Nucleus accumbens (tissue), 56 donors: ENCODE data around the gene ANGPTL8.

ENCODE experiments used
- DNase-seq, 56 donors: peaks; one replicate each; lab custom pipeline; 2025; lab: John Stamatoyannopoulos, UW

Gene ANGPTL8, protein sequence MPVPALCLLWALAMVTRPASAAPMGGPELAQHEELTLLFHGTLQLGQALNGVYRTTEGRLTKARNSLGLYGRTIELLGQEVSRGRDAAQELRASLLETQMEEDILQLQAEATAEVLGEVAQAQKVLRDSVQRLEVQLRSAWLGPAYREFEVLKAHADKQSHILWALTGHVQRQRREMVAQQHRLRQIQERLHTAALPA

GRCh38 chr19:11239377-11240000 lies at the start of gene ANGPTL8:
TSS of gene ANGPTL8 (plus strand) at chr19:11239619. CDS start at chr19:11239638, 19 bp downstream.
- no peak for DNase-seq

GRCh38 chr19:11190501-11190900 lies 48.9 kb upstream of the ANGPTL8 start:
- no peak for DNase-seq

- DNase-seq: peak in 1 of 56 donors; percentile 3
These were observed 48.1 kb upstream of the ANGPTL8 start for GRCh38 chr19:11191273-11191755.

DNA sequence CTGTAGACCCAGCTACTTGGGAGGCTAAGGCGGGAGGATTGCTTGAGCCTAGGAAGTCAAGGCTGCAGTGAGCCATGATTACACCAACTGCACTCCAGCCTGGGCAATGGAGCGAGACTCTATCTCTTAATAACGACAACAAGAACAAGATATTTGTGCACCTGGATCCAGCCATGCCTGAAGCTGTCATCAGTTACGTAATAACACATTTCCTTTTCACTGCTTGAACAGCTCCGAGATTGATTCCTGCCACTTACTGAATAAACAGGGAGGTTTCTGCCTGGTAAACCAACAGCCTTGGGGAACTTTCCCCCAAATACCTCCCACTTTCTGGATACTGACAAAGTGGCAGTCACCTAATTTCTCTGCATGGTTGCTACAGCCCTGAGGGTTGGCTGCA lies 47.5 kb upstream of the ANGPTL8 start:
- DNase-seq: no peak

DNA sequence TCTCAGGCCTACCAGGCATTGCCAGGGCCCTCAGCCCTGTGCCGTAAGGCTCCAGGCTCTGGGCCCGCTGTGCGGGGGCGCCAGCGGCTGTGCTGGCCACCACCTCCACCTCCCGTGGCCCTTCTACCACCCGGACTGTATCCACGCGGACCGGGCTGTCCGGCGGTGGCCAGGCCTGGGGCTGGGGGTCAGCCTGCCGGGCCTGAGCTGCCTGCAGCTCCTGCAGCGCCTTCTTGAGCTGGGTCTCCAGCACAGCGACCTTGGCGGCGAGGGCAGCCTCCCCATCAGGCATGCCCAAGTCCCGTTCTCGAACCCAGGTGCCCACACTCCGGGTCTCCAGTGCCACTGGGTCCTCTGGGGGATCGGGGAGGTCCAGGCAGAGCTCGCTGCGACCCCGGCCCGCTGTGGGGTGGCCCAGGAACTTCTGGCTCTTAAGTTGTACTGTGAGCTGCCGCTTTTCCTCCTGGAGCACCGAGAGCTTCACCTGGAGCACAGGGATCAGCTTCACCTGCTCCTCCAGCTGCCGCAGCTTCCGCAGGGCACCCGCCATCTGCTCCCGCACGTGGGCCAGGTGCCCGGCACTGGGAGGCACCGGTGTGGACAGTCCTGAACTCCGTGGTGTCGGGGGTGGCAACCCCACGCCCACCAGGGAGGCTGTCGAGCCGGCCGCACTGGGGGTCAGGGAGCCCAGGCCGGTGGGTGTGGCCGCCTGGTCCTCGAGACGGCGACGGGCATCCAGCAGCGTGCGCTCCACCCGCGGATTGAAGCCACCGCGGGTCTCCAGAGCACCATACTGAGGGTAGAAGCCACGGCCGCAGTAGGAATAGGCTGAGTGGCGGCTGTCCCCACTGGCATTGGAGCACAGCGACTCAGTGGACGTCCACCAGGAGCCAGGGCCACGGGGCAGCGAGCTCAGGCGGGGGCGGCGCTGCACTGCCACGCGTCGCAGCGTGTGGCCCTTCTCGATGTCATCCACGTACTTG lies 46.2 kb upstream of the ANGPTL8 start:
- no peak for DNase-seq

GRCh38 chr19:11194173-11194572 lies 45.2 kb upstream of the ANGPTL8 start:
- DNase-seq: no peak

DNA sequence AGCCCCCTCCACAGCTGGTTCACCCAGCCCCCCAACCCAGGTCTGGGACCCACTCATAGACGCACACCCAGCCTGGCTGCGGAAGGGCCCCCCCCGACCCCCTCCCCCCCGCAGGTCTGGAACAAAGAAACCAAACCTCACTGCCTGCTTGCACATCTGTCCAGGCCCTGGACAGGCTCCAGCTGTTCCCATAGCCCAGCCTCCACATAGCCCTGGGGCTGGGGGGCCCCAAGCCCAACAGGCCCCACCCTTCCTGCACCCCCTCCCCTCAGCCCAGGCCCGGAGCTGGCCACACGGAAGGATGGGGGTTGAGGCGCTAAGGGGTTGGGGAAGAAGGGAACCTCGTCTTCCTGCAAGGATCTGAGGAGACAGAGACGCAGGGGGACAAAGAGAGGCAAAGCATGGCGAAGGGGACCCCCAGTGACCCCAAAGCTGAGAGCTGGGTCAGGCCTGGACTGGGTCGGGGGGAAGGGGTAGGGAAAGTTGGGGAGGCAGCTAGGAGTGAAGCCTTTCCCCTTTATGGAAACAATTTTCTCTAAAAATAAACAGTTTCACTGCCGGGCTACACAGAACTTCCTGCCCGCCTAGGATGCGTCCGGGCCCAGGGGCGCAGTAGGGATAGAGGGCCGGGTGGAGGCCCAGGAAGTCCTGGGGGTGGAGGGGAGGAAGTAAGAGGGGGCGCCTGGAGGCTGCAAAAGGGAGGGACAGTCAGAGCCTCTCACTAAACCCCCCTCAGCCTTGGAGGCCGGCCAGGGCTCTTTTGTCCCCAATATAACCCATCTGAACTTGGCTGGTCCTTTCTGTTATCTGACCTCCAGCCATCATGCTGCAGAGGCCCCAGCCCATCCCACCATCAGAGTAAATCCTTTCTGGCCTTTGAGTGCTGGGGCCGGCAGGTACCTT lies 44.5 kb upstream of the ANGPTL8 start:
- DNase-seq: peak in 1 of 56 donors; percentile 4

DNA sequence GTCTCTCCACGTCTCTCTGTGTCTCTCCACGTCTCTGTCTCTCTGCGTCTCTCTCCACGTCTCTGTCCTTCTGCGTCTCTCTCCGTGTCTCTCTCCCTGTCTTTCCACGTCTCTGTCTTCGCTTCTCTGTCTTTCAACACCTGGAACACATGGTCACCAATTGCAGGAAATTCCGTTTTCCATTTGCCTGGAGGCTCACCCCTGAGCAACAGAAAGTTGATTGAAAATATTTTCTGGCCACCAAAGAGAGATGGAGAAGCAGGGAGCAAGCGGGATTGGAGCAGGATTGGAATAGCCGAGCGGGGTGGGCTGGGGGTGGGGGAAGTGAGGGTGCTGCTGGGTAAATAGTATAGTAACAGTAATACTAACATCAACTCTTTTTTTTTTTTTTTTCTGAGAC lies 43.7 kb upstream of the ANGPTL8 start:
- DNase-seq: no peak

DNA sequence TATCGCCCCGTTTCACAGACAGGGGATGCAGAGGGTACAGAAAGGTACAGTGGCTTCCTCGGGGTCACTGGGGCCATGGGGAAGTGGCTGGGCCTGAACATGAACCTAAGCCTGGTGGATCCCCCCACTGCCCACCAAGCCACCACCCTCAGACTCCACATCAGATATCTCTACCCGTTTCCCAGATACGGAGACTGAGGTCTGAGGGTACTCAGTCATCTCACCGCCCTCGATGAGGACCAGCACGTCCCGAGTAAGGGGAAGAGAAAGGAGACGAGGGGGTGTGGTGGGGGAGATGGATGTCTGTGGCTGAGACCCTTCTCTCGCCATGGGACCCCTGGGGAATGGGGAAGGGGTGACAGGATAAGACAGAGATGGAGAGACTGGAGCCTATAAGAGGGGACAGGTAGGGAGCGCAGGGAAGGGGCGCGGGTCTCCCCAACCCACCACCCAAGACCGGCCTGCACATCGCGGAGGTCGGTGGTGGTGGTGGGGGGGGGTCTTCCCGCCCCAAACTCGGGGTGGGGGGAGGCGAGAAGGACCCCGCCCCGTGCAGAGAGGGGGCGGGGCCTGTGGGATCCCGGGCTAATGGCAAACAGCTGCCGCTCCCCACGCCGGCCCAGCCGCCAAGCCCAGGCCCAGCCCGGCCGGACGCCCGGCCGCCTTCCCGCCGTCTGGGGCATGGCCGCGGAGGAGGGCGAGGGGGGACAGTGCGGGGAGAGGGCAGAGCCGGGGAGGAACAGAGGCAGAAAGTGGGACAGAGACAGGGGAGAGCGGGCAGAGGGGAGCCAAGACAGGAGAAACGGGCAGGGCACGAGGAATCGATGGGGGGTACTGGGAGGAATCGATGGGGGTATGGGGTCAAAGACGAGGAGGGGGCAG lies 42.8 kb upstream of the ANGPTL8 start:
- DNase-seq: peak in 1 of 56 donors; percentile 16

DNA sequence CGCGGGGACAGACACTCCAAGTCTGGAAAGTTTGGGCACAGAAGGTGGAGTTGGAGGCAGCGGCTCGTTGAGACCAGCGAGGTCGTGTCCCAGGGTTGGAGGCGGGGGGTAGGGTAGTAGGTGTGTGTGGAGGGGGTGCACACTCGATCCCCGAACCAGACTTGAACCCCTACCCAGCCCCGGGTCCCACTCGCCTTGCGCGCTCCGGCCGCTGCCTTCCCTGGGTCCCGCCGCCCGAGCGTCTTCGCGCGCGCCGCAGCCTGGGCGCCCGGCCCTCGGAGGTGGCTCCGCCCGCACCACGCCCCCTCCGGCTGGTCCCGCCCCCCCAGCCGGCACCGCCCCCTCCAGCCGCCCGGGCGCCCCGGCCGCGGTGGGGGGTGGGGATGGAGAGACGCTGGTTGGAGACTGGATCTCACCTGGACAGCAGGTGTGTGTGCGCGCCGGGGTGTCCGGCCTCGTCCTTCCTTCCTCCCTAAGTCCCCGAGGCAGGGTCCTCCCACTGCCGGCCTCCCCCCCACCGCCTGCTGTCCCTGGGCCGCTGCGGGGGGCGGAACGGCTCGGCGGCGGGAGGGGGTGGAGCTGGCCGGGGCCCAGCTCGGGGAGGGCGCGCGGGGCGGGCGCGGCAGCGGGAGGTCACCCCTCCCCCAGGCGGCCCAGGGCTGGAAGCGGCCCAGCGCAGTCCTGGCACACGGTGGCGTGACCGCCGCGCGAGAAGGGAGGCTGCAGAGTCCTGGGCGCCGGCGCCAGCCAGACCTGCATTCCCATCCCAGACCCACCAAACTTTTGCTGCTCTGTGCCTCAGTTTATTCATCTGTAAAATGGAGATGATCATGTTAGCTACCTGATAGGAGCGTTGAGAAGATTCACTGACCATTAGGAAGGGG lies 41.9 kb upstream of the ANGPTL8 start, which contains the start of gene KANK2:
Gene KANK2 (minus strand): TSS at position 255 of the 884 bp plus-strand sequence. CDS start 3,034 bp downstream, outside the sequence.
- DNase-seq: peak in 54 of 56 donors; percentile 18 to 89 (median 74)

DNA sequence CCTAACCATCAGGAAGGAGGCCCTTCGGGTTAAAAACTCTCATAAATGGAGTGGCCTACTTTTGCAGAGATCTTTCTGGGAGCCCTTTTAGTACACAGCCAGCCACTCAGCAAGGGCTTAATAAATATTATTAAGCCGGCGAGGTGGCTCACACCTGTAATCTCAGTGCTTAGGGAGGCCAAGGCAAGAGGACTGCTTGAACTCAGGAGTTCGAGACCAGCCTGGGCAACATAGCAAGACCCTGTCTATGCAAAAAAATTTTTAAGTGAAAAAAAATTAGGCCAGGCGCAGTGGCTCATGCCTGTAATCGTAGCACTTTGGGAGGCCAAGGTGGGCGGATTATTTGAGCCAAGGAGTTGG lies 41.3 kb upstream of the ANGPTL8 start:
- DNase-seq: no peak

DNA sequence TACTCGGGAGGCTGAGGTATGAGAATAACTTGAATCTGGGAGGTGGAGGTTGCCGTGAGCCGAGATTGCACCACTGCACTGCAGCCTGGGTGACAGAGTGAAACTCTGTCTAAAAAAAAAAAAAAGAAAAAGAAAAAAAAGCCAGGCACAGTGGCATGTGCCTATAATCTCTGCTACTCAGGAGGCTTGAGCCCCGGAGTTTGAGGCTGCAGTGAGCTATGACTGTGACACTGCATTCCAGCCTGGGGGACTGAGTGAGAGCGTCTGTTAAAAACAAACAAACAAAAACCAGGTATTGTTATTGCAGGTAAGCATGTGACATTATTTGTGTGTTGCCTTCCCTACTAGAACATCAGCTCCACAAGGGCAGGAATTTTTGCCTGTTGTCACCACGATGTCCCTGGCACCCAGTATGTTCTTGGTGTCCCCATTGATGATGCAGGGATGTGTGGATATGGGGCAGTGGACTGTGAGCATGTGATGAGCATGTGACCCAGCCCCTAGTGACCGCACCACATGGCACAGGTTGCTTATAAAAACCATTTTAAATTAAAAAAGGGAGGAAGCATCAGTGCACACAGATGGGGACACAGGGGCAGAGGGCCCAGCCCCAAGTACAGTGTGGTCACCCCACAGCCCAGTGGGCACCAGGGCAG lies 40.5 kb upstream of the ANGPTL8 start:
- peak in 1 of 56 donors; percentile 11 for DNase-seq

DNA sequence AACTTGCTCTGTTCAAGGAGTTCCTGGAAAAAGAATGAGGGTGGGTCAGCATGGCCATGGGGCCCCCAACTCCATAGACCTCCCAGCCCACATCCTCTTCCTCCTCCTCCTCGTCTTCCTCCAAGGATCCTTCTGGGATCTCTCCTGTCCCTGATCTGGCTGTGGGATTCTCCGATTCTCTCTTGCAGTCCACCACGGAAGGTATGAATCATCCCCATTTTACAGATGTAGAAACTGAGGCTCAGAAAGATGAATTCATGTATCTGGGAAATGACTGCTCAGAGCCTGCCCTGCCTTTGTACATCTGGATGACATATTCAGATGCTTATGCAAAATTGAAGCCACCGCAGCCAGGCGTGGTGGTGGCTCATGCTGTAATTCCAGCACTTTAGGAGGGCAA lies 39.9 kb upstream of the ANGPTL8 start:
- DNase-seq: no peak

GRCh38 chr19:11200015-11200574 lies 39.3 kb upstream of the ANGPTL8 start:
- DNase-seq: no peak

DNA sequence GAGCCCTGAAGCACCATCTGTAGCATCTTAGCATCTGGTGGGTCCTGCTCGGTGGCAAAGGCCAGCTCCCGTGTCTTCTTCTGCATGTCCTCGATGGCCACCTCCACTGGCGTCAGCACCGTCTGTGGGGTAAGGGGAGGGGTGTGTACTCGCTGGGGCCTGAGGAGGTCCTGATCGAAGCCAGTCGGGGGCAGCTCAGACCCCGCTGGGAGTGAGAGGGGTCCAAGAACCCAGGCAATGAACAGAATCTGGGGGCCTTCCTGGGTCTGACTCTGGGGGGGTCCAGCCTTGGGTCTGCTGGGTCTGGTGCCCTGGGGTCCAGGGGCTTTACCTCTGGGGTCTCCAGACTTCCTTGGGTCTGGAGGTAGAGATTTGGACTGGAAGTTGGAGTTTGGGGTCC lies 38.5 kb upstream of the ANGPTL8 start:
- DNase-seq: no peak

DNA sequence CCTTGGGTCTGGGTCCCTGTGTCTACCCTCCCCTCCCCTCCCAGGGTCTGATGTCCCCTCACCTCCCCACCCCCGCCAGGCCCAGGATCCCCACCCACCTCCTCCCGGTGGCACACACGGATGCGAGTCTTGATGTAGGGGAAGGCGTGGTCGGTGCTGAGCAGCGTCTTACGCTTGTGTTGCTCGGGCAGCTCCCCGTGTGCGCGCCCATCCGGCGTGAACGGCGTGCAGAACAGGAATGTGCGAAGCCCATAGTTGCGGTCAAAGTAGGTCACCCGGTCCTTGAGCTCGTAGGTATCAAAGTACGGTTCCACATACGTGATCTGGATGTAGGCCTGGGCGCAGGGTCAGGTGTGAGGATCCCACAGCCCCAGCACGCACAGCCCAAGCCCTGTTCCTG lies 37.6 kb upstream of the ANGPTL8 start:
- DNase-seq: no peak
